H1 (cell line): Measurements from ENCODE around the gene ARHGAP18. TPM values are rescaled to one million over a fixed set of nuclear protein-coding genes. Genes with fewer than 3 reads are reported as not detected.

Experiments used
- CTCF ChIA-PET: fragments of 300-600 bp; sonication (Branson Sonifier 250); formaldehyde crosslinking; loops from one replicate; lab custom pipeline; 2021; ENCODE audit not compliant: partially characterized antibody; lab: Charles Lee
- POLR2A ChIA-PET: fragments of 300-600 bp; sonication (Branson Sonifier 250); formaldehyde crosslinking; loops from one replicate; lab custom pipeline; 2021; ENCODE audit warnings: inconsistent platforms; ENCODE audit not compliant: partially characterized antibody; lab: Charles Lee
- DNase-seq, 2 experiments: peaks; one replicate each; pipeline versions ENCODE4 v3.0.0 to v3.0.0-alpha.2; 2010 to 2022; ENCODE audit warnings: low spot score in 2 of 2, low read depth in 1 of 2, mixed read lengths in 1 of 2
- FAIRE-seq: peaks from 2 replicates; lab custom pipeline; 2011; peaks lifted over from hg19 to GRCh38; lab: Jason Lieb, UNC
- H2AFZ ChIP-seq: 2 replicates; pipeline ENCODE4 v1.8.1; 2012; ENCODE audit warnings: low read length, inconsistent platforms
- H2AK5ac ChIP-seq: 2 replicates; pipeline ENCODE4 v1.6.1; 2013; ENCODE audit warnings: low read depth, low read length
- H2BK120ac ChIP-seq: replicated peaks from 2 replicates; pipeline ENCODE3; 2013; ENCODE audit warnings: low read depth, low read length, inconsistent platforms
- H2BK12ac ChIP-seq: 2 replicates; pipeline ENCODE4 v1.6.1; 2013; ENCODE audit warnings: low read depth, low read length
- H2BK15ac ChIP-seq: 2 replicates; pipeline ENCODE4 v1.6.1; 2013; ENCODE audit warnings: low read length
- H2BK20ac ChIP-seq: 2 replicates; pipeline ENCODE4 v1.6.1; 2013; ENCODE audit warnings: low read length
- H2BK5ac ChIP-seq: 2 replicates; pipeline ENCODE4 v1.6.1; 2013; ENCODE audit warnings: low read depth, low read length
- H3K14ac ChIP-seq: 2 replicates; pipeline ENCODE4 v1.6.1; 2013; ENCODE audit warnings: inconsistent platforms; ENCODE audit not compliant: insufficient read length
- H3K18ac ChIP-seq: 2 replicates; pipeline ENCODE4 v1.6.1; 2013; ENCODE audit warnings: low read length; ENCODE audit errors: extremely low read depth
- H3K23ac ChIP-seq: 2 replicates; pipeline ENCODE4 v1.6.1; 2013; ENCODE audit warnings: inconsistent platforms; ENCODE audit not compliant: insufficient read length
- H3K23me2 ChIP-seq: 2 replicates; pipeline ENCODE4 v1.6.1; 2013; ENCODE audit warnings: low read depth, low read length
- H3K27ac ChIP-seq: 2 replicates; pipeline ENCODE4 v1.6.1; 2011; ENCODE audit warnings: low read depth, low read length, inconsistent platforms
- H3K27me3 ChIP-seq, 4 experiments: replicated peaks in 1 of 4; 1 replicate in 1 of 4; 2 replicates in 3 of 4; pipeline versions ENCODE4 v1.6.1 to v1.8.1; 2011 to 2013; ENCODE audit warnings: low read length in 3 of 4, mild to moderate bottlenecking in 3 of 4, inconsistent platforms in 2 of 4, mixed read lengths in 2 of 4, moderate library complexity in 1 of 4; ENCODE audit not compliant: control insufficient read depth in 3 of 4, insufficient read depth in 3 of 4; ENCODE audit errors: extremely low read depth in 1 of 4
- H3K36me3 ChIP-seq, 4 experiments: 2 replicates each; pipeline versions ENCODE4 v1.6.1 to v1.8.1; 2011 to 2013; ENCODE audit warnings: mild to moderate bottlenecking in 4 of 4, low read length in 3 of 4, moderate library complexity in 2 of 4, control low read depth in 1 of 4, inconsistent platforms in 1 of 4; ENCODE audit not compliant: insufficient read depth in 4 of 4, control insufficient read depth in 2 of 4
- H3K4ac ChIP-seq: replicated peaks from 2 replicates; pipeline ENCODE3; 2013; ENCODE audit warnings: low read length, low read depth, mixed read lengths, inconsistent platforms; ENCODE audit not compliant: insufficient read length
- H3K4me1 ChIP-seq, 4 experiments: replicated peaks in 1 of 4; 1 replicate in 1 of 4; 2 replicates in 3 of 4; pipeline versions ENCODE4 v1.6.1 to v1.8.1; 2011 to 2013; ENCODE audit warnings: low read length in 3 of 4, inconsistent platforms in 2 of 4, mixed read lengths in 1 of 4; ENCODE audit not compliant: insufficient read depth in 4 of 4, control insufficient read depth in 3 of 4
- H3K4me2 ChIP-seq, 2 experiments: 2 replicates each; pipeline versions ENCODE4 v1.6.1 to v1.8.1; 2011 to 2013; ENCODE audit warnings: low read depth in 2 of 2, low read length in 2 of 2, control low read depth in 1 of 2, inconsistent platforms in 1 of 2, mild to moderate bottlenecking in 1 of 2; ENCODE audit not compliant: insufficient read depth in 1 of 2
- H3K4me3 ChIP-seq, 4 experiments: fragments of 200-600, 300-600 bp in 1 of 4; sonication (generic), shearing (Covaris generic), sonication (Bioruptor Twin) in 1 of 4; 2 replicates each; pipeline versions ENCODE4 v1.5.1 to v1.8.1; 2011 to 2016; ENCODE audit warnings: low read length in 4 of 4, low read depth in 3 of 4, control low read depth in 2 of 4, inconsistent platforms in 2 of 4, mild to moderate bottlenecking in 2 of 4, mixed read lengths in 1 of 4, moderate library complexity in 1 of 4; ENCODE audit not compliant: insufficient read depth in 2 of 4; ENCODE audit errors: extremely low read depth in 1 of 4
- H3K56ac ChIP-seq: replicated peaks from 2 replicates; pipeline ENCODE3; 2013; ENCODE audit warnings: low read depth, mild to moderate bottlenecking, mixed read lengths, low read length, inconsistent platforms; ENCODE audit not compliant: insufficient read length
- H3K79me1 ChIP-seq: 2 replicates; pipeline ENCODE4 v1.6.1; 2013; ENCODE audit warnings: low read depth, low read length, control low read depth
- H3K79me2 ChIP-seq, 2 experiments: 2 replicates each; pipeline versions ENCODE4 v1.6.1 to v1.8.1; 2012 to 2013; ENCODE audit warnings: low read length in 2 of 2, mild to moderate bottlenecking in 2 of 2, inconsistent platforms in 1 of 2; ENCODE audit not compliant: insufficient read depth in 2 of 2, control insufficient read depth in 1 of 2
- H3K9ac ChIP-seq, 4 experiments: replicated peaks in 1 of 4; 1 replicate in 1 of 4; 2 replicates in 3 of 4; pipeline versions ENCODE4 v1.6.1 to v1.8.1; 2011 to 2013; ENCODE audit warnings: low read depth in 3 of 4, low read length in 3 of 4, control low read depth in 2 of 4, mild to moderate bottlenecking in 2 of 4, moderate library complexity in 2 of 4, inconsistent platforms in 1 of 4; ENCODE audit errors: extremely low read depth in 1 of 4
- H3K9me3 ChIP-seq, 2 experiments: 2 replicates each; pipeline versions ENCODE4 v1.6.1 to v1.8.1; 2012 to 2013; ENCODE audit warnings: mild to moderate bottlenecking in 2 of 2, moderate library complexity in 2 of 2, control low read depth in 1 of 2, inconsistent platforms in 1 of 2, low read depth in 1 of 2, low read length in 1 of 2, mixed read lengths in 1 of 2; ENCODE audit not compliant: insufficient read depth in 2 of 2
- H4K20me1 ChIP-seq, 2 experiments: replicated peaks in 1 of 2; 2 replicates each; pipeline versions ENCODE3 to v1.8.1; 2011 to 2013; ENCODE audit warnings: inconsistent platforms in 2 of 2, low read length in 2 of 2, mild to moderate bottlenecking in 1 of 2; ENCODE audit not compliant: insufficient read depth in 2 of 2, control insufficient read depth in 1 of 2
- H4K5ac ChIP-seq: 2 replicates; pipeline ENCODE4 v1.6.1; 2013; ENCODE audit warnings: low read length, low read depth, mixed read lengths, inconsistent platforms; ENCODE audit not compliant: insufficient read length
- H4K8ac ChIP-seq: 2 replicates; pipeline ENCODE4 v1.8.0; 2013; ENCODE audit warnings: mild to moderate bottlenecking, moderate library complexity, low read length, inconsistent platforms; ENCODE audit not compliant: insufficient read depth; ENCODE audit errors: extremely low read depth
- H4K91ac ChIP-seq: replicated peaks from 2 replicates; pipeline ENCODE3; 2013; ENCODE audit warnings: low read length, mixed read lengths, inconsistent platforms; ENCODE audit not compliant: insufficient read length
- BACH1 ChIP-seq: IDR thresholded peaks from 2 replicates; pipeline ENCODE4 v1.6.1; 2012; ENCODE audit warnings: low read length, improper control_type of control experiment
- CTBP2 ChIP-seq: IDR thresholded peaks from 2 replicates; pipeline ENCODE4 v1.7.0; 2011; ENCODE audit warnings: borderline replicate concordance, mild to moderate bottlenecking, moderate library complexity, mixed read lengths, low read length; ENCODE audit not compliant: insufficient read depth, insufficient read length
- JUND ChIP-seq: IDR thresholded peaks from 2 replicates; pipeline ENCODE4 v1.6.1; 2011; ENCODE audit warnings: mild to moderate bottlenecking, improper control_type of control experiment, low read length
- POLR2AphosphoS5 ChIP-seq: IDR thresholded peaks from 2 replicates; pipeline ENCODE4 v1.6.1; 2011; ENCODE audit warnings: low read depth, low read length
- SAP30 ChIP-seq: fragments of 300-600 bp; sonication (generic); IDR thresholded peaks from 2 replicates; pipeline ENCODE4 v1.7.1; 2012; ENCODE audit warnings: low read length, moderate library complexity, mild to moderate bottlenecking, inconsistent platforms; ENCODE audit not compliant: insufficient read depth, insufficient replicate concordance
- SP4 ChIP-seq: IDR thresholded peaks from 2 replicates; pipeline ENCODE4 v1.6.1; 2012; ENCODE audit warnings: low read length, inconsistent platforms
- TAF7 ChIP-seq: optimal IDR thresholded peaks from 2 replicates; pipeline ENCODE3; 2011; ENCODE audit warnings: low read depth, mild to moderate bottlenecking, inconsistent platforms, low read length, moderate library complexity, borderline replicate concordance
- USF2 ChIP-seq: IDR thresholded peaks from 2 replicates; pipeline ENCODE4 v1.6.1; 2011; ENCODE audit warnings: low read length, improper control_type of control experiment
- WGBS, 2 experiments: shearing (Covaris generic) in 1 of 2; methylation state at CpG; one replicate each; pipeline versions ENCODE4 v1.1.6 to v1.1.7; 2013 to 2015; ENCODE audit warnings: low lambda C conversion rate in 2 of 2, mixed read lengths in 2 of 2, inconsistent platforms in 1 of 2, low coverage in 1 of 2, missing lambda C conversion rate in 1 of 2; ENCODE audit not compliant: insufficient replicate concordance in 2 of 2, insufficient coverage in 1 of 2, insufficient read length in 1 of 2; ENCODE audit errors: extremely low coverage in 1 of 2, missing lambda C conversion rate in 1 of 2; 5-methylcytosine and 5-hydroxymethylcytosine counted together
- long read RNA-seq, 2 experiments: library from RNA in 1 of 2; library from capped mRNA in 1 of 2; stranded (forward); transcript quantifications; one replicate each; pipeline ENCODE4 v2.0.0, GENCODE V29; 2021; ENCODE audit warnings: inconsistent platforms in 1 of 2
- polyA minus RNA-seq, 3 experiments: library from RNA; depleted of rRNA, polyadenylated mRNA; stranded (reverse); fragments of >200 nt; gene quantifications; 1 replicate in 2 of 3; 2 replicates in 1 of 3; pipeline ENCODE4 v1.2.3, GENCODE V29; 2011
- polyA plus RNA-seq, 7 experiments: library from polyadenylated mRNA; depleted of rRNA in 3 of 7; stranded (reverse) in 5 of 7; unstranded in 2 of 7; fragments of >200 nt in 5 of 7; fragments of 200-250 nt in 2 of 7; gene quantifications; 1 replicate in 5 of 7; 2 replicates in 1 of 7; 4 replicates in 1 of 7; pipeline versions ENCODE4 v1.2.1 to v1.2.3, GENCODE V29; 2011 to 2013; ENCODE audit warnings: missing spikeins in 2 of 7, mixed read lengths in 2 of 7
- total RNA-seq: library from RNA; stranded (reverse); fragmentation: NEBNext Ultra II Directional; extraction: Animal tissue kit (Norgen Biotek cat#: 25700); gene quantifications from 2 replicates; pipeline ENCODE4 v1.2.1, GENCODE V29; 2021

The ARHGAP18 gene
- 4.2 and 4.5 TPM in 2 replicates for total RNA-seq
- polyA plus RNA-seq (2011; rRNA removed), result 0.42 and 0.83 TPM in 2 replicates
- 1.2 TPM for polyA plus RNA-seq (2011; cell fraction: cytosol; rRNA removed)
- polyA plus RNA-seq (2011; cell fraction: nucleus; rRNA removed), result 0.48 TPM
- polyA plus RNA-seq (2012, experiment 1 of 2), result 1.7 to 2.2 TPM (median 1.8 TPM) in 4 replicates
- 0.22 TPM for polyA plus RNA-seq (2012, experiment 2 of 2)
- polyA plus RNA-seq (2013, experiment 1 of 2), result 4.9 TPM
- 5.0 TPM for polyA plus RNA-seq (2013, experiment 2 of 2)
- 2.1 and 2.2 TPM in 2 replicates for polyA minus RNA-seq (2011; rRNA and poly(A)+ RNA removed)
- 1.7 TPM for polyA minus RNA-seq (2011; cell fraction: cytosol; rRNA and poly(A)+ RNA removed)
- 3.5 TPM for polyA minus RNA-seq (2011; cell fraction: nucleus; rRNA and poly(A)+ RNA removed)
- long read RNA-seq, experiment 1, partial matches to known transcripts, result 1 of 1 reads
- long read RNA-seq, experiment 1, other reads (novel, unspliced or antisense), result 0 of 1 reads
- long read RNA-seq, experiment 2, partial matches to known transcripts, result 1 of 2 reads
- long read RNA-seq, experiment 2, other reads (novel, unspliced or antisense), result 1 of 2 reads

- Histone ChIP-seq H4K20me1 (no peaks in the 10 kb centered on the region), H2BK120ac (no peak within 1 kb of the TSS), H2BK12ac (0 out of 2 replicates have a peak within 1 kb of the TSS, but pooled peaks have one; percentile 53), H2AFZ (peak within 1 kb of the TSS; percentile 95; the same call in 1 of the 2 replicates), H3K4me1 (peaks cover 0 to 9% (median under 1%) of the 10 kb centered on the region in 4 experiments; a peak in 1 of 7 replicates), H3K4me3 (peak within 1 kb of the TSS; percentile 46 to 68 (median 56)), H2AK5ac (no peak within 1 kb of the TSS), H2BK20ac (0 out of 2 replicates have a peak within 1 kb of the TSS, but pooled peaks have one; percentile 7), H3K23me2 (0 out of 2 replicates have a peak, but pooled peaks cover 4% of the 10 kb centered on the region), H3K4me2 (peak within 1 kb of the TSS; percentile 83 to 93), H3K27me3 (no peaks in the 10 kb centered on the region; a peak in 1 of 7 replicates), H3K36me3 (no peaks in the 10 kb centered on the region), H4K5ac (peak within 1 kb of the TSS; percentile 48), H3K27ac (no peak within 1 kb of the TSS), H3K56ac (no peak within 1 kb of the TSS), H3K9ac (peak within 1 kb of the TSS in 2 of 4 experiments; percentile 29 to 45; a peak in 4 of 7 replicates), H3K4ac (no peak within 1 kb of the TSS), H3K23ac (no peak within 1 kb of the TSS), H3K14ac (no peak within 1 kb of the TSS), H4K8ac (no peak within 1 kb of the TSS), H4K91ac (no peak within 1 kb of the TSS), H3K79me2 (no peaks in the 10 kb centered on the region), H2BK5ac (peak within 1 kb of the TSS; percentile 57; the same call in 1 of the 2 replicates), H3K79me1 (no peaks in the 10 kb centered on the region), H3K9me3 (no peaks in the 10 kb centered on the region), H3K18ac (no peak within 1 kb of the TSS), H2BK15ac (peak within 1 kb of the TSS; percentile 95)
- FAIRE-seq, result peak; percentile 42
- WGBS, 2 experiments, result 3% methylated on average over 23 of the region's 23 CpGs; no CpG with 5 or more reads in 1 of the 2 experiments
- POLR2A ChIA-PET, result interaction anchor here (0.7 kb wide), 1 partner anchor 10 kb away, joined by 3 read pairs; no protein-coding TSS in a partner anchor
- peak; percentile 70 to 86 for DNase-seq
- CTCF ChIA-PET, result interaction anchor here (0.7 to 3.4 kb wide), 8 partner anchors 10 to 323 kb away, joined by 3 to 16 read pairs (median 3); no protein-coding TSS in a partner anchor
- TF ChIP-seq CTBP2 (no peak), SAP30 (no peak), POLR2AphosphoS5 (no peak), USF2 (no peak), TAF7 (no peak), SP4 (no peak), BACH1 (0 out of 2 replicates have a peak, but pooled peaks have one; percentile 6), JUND (no peak)
These were observed at the start of gene ARHGAP18 for GRCh38 chr6:129709769-129710449. ARHGAP18 (minus strand) TSS chr6:129710177; CDS start chr6:129710136, 41 bp downstream.
